HUES48 (cell line): Measurements from ENCODE around the gene TMEM273.
"Not testable (repeated sequence)": the region's sequence is repeated elsewhere in the genome, so short reads cannot be mapped to it uniquely, and the experiment has no call there.

Source experiments
- H3K27ac ChIP-seq: one replicate; pipeline ENCODE4 v1.7.0; 2013; ENCODE audit warnings: low read depth, low read length, inconsistent platforms
- H3K27me3 ChIP-seq: 2 replicates; pipeline ENCODE4 v1.6.1; 2013; ENCODE audit warnings: mild to moderate bottlenecking, low read length; ENCODE audit not compliant: control insufficient read depth, insufficient read depth
- H3K36me3 ChIP-seq: 2 replicates; pipeline ENCODE4 v1.6.1; 2013; ENCODE audit warnings: low read length; ENCODE audit not compliant: control insufficient read depth, insufficient read depth
- H3K4me1 ChIP-seq: 2 replicates; pipeline ENCODE4 v1.6.1; 2013; ENCODE audit warnings: mild to moderate bottlenecking, low read length; ENCODE audit not compliant: control insufficient read depth, insufficient read depth
- H3K4me3 ChIP-seq: 2 replicates; pipeline ENCODE4 v1.5.1; 2013; ENCODE audit warnings: mild to moderate bottlenecking, low read depth, low read length
- H3K9ac ChIP-seq: 2 replicates; pipeline ENCODE4 v1.6.1; 2013; ENCODE audit warnings: mild to moderate bottlenecking, low read depth, low read length, moderate library complexity
- H3K9me3 ChIP-seq: 2 replicates; pipeline ENCODE4 v1.6.1; 2013; ENCODE audit warnings: low read length; ENCODE audit not compliant: control insufficient read depth, insufficient read depth

Gene TMEM273

DNA sequence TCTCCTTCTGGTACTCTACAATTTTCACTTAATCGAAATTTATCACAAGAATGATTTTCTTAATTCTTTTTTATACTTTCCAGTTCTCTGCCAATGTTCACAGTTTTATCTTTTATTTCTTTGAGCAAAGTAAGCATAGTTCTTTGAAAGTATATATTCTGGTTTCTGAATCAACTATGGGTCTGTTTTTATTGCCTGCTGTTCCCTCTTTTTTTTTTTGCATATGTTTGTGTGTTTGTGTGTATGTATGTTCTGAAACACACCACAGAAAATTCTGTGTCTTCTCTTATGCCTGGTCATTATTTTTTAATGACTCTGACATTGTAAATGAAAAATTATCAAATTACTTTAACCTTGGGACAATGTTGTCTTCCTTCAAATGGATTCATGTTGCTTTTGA is 15.9 kb upstream of the TMEM273 start:
- Histone ChIP-seq H3K4me3 (no peak overlapping the region), H3K36me3 (no peaks in the 10 kb centered on the region), H3K4me1 (no peaks in the 10 kb centered on the region), H3K27me3 (no peaks in the 10 kb centered on the region), H3K27ac (no peak overlapping the region), H3K9ac (no peak overlapping the region), H3K9me3 (no peaks in the 10 kb centered on the region)

DNA sequence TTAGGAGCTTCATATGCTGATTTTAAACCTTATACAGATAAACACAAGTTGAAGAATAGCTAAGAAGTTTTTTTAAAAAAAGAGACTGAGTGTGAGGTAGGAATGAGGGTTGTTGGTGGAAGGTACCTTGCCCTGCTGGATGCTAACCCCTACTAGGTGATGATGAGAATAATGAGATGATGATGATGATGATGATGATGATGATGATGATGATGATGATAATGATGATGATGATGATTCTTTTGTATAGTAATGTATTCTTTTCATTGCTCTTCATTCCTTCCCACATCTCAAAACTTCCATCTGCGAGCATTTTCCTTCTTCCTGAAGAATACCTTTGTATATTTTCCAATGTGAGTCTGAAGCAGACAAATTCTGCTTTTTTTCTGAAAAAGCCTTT is 14.1 kb upstream of the TMEM273 start:
- H3K27me3 ChIP-seq: no peaks in the 10 kb centered on the region
- H3K27ac ChIP-seq: no peak overlapping the region
- no peak overlapping the region for H3K9ac ChIP-seq
- H3K4me1 ChIP-seq: no peaks in the 10 kb centered on the region
- no peak overlapping the region for H3K4me3 ChIP-seq
- H3K9me3 ChIP-seq: no peaks in the 10 kb centered on the region
- no peaks in the 10 kb centered on the region for H3K36me3 ChIP-seq

DNA sequence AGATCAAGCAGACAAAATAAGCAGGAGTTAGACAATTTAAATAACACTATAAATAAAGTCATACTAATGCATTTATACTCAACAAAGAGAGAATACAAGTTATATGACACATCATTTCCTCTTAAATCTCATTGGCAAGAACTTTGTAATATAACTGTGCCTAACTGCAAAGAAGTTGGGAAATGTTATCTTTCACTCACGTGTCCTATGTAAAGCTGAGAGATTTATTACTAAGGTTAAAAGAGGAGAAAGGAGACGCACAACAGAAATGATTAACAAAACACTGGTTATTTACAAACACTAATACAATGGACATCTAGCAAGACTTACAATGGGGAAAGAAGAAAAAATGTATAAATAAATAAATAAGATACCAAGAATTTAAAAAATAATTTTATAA is 12.7 kb upstream of the TMEM273 start:
- H3K4me3 ChIP-seq: no peak overlapping the region

DNA sequence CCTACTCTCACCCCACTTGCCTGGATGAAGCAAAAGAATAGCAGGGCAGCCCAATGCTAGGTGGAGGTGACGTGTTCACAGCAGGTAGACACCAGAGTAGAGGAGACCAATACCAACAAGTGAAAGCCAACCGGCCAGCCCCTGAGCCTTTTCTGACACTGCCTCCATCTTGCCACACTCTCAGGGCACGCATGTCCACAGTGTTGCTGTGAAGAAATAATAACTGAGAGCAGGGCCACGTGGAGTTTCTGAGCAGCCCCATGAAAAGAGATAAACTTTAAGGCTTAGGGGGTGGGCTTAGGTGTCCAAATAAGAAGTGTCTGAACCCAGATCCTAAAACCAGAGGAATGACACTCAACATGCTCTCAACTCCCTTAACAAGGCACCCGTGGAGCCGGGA is 9.0 kb upstream of the TMEM273 start:
- Histone ChIP-seq H3K27ac (no peak overlapping the region), H3K9me3 (no peaks in the 10 kb centered on the region)

More for the DNA sequence above, 12.7 kb upstream of the TMEM273 start:
- Histone ChIP-seq H3K9me3 (no peaks in the 10 kb centered on the region), H3K36me3 (no peaks in the 10 kb centered on the region), H3K27ac (no peak overlapping the region), H3K27me3 (no peaks in the 10 kb centered on the region), H3K9ac (no peak overlapping the region), H3K4me1 (no peaks in the 10 kb centered on the region)

DNA sequence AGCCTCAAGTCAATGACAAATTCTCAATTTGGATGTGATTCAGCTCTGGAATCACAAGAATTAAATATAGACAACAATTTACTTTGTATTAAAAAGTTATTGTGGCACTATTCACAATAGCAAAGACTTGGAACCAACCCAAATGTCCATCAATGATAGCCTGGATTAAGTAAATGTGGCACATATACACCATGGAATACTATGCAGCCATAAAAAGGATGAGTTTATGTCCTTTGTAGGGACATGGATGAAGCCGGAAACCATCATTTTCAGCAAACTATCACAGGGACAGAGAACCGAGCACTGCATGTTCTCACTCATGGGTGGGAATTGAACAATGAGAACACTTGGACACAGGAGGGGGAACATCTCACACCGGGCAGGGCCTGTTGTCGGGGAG is 7.7 kb upstream of the TMEM273 start:
- not testable (repeated sequence) for H3K9ac ChIP-seq, H3K9me3 ChIP-seq, H3K27ac ChIP-seq, H3K27me3 ChIP-seq, H3K4me3 ChIP-seq, H3K36me3 ChIP-seq, H3K4me1 ChIP-seq

More for the DNA sequence above, 9.0 kb upstream of the TMEM273 start:
- Histone ChIP-seq H3K36me3 (no peaks in the 10 kb centered on the region), H3K27me3 (no peaks in the 10 kb centered on the region), H3K4me3 (no peak overlapping the region), H3K4me1 (no peaks in the 10 kb centered on the region), H3K9ac (no peak overlapping the region)

DNA sequence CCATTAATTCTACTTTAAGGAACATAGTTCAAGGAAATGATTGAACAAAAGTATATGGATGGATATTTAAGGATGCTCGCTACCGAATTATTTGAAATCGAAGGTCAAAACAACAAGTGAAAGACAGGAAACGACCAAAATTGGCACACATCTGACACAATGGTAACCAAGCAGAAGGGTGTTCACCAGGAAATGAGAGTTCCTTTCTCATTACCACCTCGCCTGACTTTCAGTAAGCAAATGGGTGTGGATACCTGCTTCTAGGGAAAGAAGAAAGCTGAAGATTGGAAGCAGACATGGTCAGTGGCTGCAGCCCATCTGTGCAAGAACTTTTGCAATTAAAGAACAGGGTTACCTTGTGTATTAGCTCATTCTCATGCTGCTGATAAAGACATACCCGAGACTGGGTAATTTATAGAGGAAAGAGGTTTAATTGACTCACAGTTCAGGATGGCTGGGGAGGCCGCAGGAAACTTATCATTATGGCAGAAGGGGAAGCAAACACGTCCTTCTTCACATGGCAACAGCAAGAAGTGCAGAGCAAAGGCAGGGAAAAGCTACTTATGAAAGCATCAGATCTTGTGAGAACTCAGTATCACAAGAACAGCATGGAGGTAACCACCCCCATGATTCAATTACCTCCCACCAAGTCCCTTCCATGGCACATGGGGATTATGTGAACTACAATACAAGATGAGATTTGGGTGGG is 6.2 kb upstream of the TMEM273 start:
- Histone ChIP-seq H3K9me3 (no peaks in the 10 kb centered on the region), H3K27ac (no peak overlapping the region), H3K36me3 (no peaks in the 10 kb centered on the region), H3K27me3 (no peaks in the 10 kb centered on the region), H3K9ac (no peak overlapping the region), H3K4me3 (no peak overlapping the region), H3K4me1 (no peaks in the 10 kb centered on the region)

DNA sequence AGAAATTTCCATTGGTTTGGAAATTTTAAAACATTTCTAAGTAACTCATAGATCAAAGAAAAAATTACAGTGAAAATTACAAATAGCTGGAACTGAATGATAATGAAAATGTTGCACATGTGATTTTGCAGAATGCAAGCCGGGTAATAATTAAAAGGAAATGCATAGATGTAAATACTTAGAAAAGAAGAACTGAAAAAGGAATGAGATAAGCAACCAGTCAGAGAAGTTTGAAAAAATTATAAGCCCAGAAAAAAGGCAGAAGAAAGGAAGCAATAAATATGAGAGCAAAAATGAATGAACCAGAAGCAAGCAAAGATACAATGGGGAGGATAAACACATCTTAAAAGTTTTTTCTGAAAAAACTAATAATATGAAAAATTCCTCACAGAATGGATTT is 3.2 kb upstream of the TMEM273 start:
- Histone ChIP-seq H3K4me3 (no peak overlapping the region), H3K27ac (no peak overlapping the region), H3K27me3 (no peaks in the 10 kb centered on the region), H3K9me3 (no peaks in the 10 kb centered on the region), H3K36me3 (no peaks in the 10 kb centered on the region), H3K9ac (no peak overlapping the region), H3K4me1 (no peaks in the 10 kb centered on the region)

DNA sequence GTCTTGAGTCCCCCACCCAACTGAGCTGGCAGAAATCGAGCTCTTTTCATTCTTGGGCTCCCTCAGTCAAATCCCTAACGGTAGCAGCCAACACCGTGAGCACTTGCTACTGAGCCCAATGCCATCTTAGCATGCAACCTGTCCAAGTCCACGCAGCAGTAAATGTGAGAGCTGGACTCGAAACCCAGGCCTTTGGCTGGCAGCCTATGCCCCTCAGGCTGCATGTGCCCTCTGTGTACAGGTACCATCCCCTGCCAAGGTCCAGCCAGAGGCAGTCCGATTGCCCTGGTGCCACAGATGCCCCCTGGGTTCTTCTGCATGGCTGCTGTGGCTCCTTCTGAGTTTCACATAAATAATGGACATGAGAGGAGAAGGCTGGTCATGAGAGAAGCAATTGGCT is 1.2 kb upstream of the TMEM273 start:
- no peak overlapping the region for H3K9ac ChIP-seq
- no peak overlapping the region for H3K27ac ChIP-seq
- no peaks in the 10 kb centered on the region for H3K4me1 ChIP-seq
- no peak overlapping the region for H3K4me3 ChIP-seq
- no peaks in the 10 kb centered on the region for H3K9me3 ChIP-seq
- H3K27me3 ChIP-seq: no peaks in the 10 kb centered on the region
- H3K36me3 ChIP-seq: no peaks in the 10 kb centered on the region

DNA sequence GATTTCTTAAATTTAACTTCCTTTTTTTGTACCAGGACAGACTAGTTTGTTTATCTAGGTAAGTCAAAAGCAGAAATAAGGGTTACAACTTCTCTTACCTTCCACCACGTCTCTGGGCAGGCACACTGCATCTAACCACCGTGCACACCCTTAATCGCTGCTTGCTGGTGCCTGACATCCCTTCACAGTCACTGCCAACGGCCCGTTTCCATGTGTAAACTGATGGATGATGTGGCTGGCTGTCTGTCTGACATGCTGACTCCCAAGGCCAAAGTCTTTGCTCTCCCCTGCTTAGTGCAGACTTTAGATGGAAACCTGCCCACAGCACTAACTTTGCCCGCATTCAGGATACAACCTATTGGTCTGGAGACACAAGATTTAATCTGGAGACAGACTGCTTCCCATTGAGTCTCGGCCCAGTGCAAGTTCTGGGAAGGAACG is 1.1 kb downstream of the TMEM273 start:
- Histone ChIP-seq H3K36me3 (no peaks in the 10 kb centered on the region), H3K27ac (no peak overlapping the region), H3K4me1 (no peaks in the 10 kb centered on the region), H3K4me3 (no peak overlapping the region), H3K27me3 (no peaks in the 10 kb centered on the region), H3K9ac (no peak overlapping the region), H3K9me3 (no peaks in the 10 kb centered on the region)

DNA sequence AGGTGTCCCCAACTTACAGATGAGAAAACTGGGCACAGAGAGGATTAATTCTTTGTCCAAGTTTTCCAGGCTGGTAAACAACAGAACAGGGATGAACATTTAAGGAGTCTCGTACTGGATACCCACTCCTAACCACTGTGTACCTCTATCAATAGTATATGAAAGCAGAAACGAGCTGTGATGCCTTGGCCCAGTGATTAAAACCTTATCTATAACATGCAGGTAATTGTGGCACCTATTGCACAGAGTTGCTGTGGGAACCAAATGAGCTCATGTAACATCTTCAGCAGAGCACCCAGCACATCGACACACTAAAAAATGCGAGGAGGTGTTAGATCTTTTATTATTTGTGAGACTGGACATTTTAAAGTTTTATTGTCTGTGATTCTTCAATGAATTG is 1.6 kb downstream of the TMEM273 start:
- Histone ChIP-seq H3K27ac (no peak overlapping the region), H3K9me3 (no peaks in the 10 kb centered on the region), H3K27me3 (no peaks in the 10 kb centered on the region), H3K9ac (no peak overlapping the region), H3K4me1 (no peaks in the 10 kb centered on the region), H3K36me3 (no peaks in the 10 kb centered on the region), H3K4me3 (no peak overlapping the region)

DNA sequence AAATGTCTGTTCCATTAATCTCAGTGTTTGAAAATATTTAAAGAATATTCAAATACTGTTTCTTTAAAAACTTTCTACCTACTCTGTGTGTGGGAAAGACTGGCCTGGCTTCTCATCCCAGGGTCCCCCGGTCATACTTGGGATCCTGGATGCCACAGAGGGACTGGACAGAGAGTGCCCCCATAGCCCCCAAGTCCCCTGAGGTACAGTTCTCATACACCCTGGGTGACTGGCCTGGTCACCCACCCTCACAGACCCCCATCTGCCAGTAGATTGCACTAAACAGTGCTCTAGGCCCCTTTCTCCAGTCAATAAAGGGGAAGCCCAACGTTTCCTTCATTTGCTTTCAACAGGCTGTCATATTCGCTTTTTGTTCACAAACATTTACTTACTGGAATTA is 3.0 kb downstream of the TMEM273 start:
- H3K36me3 ChIP-seq: no peaks in the 10 kb centered on the region
- no peak overlapping the region for H3K9ac ChIP-seq
- no peak overlapping the region for H3K4me3 ChIP-seq
- no peak overlapping the region for H3K27ac ChIP-seq
- H3K9me3 ChIP-seq: no peaks in the 10 kb centered on the region
- H3K27me3 ChIP-seq: no peaks in the 10 kb centered on the region
- H3K4me1 ChIP-seq: no peaks in the 10 kb centered on the region
